CD4-positive, alpha-beta T cell treated with Interleukin-4 for 1 hour (primary cell): ENCODE results near the gene FLRT1.

ENCODE experiments used
- DNase-seq, 2 donors: peaks; one replicate each; pipeline ENCODE4 v3.0.0-alpha.2; 2020 to 2022

Gene FLRT1, protein sequence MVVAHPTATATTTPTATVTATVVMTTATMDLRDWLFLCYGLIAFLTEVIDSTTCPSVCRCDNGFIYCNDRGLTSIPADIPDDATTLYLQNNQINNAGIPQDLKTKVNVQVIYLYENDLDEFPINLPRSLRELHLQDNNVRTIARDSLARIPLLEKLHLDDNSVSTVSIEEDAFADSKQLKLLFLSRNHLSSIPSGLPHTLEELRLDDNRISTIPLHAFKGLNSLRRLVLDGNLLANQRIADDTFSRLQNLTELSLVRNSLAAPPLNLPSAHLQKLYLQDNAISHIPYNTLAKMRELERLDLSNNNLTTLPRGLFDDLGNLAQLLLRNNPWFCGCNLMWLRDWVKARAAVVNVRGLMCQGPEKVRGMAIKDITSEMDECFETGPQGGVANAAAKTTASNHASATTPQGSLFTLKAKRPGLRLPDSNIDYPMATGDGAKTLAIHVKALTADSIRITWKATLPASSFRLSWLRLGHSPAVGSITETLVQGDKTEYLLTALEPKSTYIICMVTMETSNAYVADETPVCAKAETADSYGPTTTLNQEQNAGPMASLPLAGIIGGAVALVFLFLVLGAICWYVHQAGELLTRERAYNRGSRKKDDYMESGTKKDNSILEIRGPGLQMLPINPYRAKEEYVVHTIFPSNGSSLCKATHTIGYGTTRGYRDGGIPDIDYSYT

DNA sequence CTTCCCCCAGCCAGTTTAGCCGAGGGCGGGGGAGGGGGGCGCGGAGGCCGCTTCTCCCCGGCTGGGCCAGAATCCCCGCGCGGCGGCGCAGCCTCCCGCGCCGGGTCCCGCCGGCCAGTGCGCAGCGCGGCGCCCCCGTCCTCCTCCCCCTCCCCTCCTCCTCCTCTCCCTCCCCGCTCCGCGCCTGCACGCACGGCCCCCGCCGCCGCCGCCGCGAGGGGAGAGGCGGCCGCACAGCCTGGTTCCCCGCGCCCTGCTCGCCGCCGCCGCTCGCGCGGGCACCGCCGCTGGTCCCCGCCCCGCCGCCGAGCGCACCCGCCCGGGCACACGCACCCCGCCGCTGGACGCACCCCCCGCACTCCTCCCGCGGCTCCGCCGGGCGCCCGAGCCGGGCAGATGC lies at the start of gene FLRT1:
TSS of gene FLRT1 (plus strand) at position 356 of the 400 bp plus-strand sequence. CDS start 80,337 bp downstream, outside the sequence.
- DNase-seq: no peak

DNA sequence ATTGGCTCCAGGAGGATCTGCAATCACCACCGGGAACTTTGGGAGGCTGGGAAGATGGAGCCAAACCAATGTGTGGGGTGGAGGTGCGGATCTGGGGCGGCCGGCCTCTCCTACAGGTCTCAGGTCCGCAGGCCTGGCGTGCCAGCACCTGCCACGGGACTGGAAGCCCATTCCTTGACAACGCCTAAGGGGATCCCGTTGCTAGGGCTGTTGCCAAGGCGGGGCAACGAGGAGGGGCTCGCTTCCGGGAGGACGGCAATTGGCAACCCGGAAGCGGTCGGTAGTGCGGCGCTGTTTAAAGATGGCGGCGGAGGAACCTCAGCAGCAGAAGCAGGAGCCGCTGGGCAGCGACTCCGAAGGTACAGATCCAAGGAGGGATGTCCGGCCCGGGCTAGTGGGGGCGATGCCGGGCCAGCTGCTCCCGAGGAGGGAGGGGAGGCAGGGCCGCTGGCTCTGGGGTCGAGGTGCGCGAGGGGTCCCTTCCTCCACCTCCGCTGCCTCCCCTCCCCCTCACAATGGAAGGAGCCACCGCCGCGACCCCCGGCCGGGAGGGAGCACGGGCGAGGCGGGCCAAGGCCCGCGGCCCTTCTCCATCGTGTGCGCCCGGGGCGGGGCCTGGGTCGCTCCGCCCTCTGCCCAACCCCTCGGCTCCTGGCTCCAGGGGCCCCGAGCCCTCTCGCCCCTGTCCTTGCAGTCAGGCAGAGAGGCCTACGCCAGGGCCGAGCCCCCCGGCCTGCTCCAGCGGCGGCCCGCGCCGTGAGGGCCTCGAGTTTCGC lies 49.4 kb upstream of the FLRT1 start, which contains the start of gene OTUB1:
TSS of gene OTUB1 (plus strand) at position 283 of the 776 bp plus-strand sequence. CDS start at position 302, 19 bp downstream.
- peak; percentile 87 to 88 for DNase-seq

DNA sequence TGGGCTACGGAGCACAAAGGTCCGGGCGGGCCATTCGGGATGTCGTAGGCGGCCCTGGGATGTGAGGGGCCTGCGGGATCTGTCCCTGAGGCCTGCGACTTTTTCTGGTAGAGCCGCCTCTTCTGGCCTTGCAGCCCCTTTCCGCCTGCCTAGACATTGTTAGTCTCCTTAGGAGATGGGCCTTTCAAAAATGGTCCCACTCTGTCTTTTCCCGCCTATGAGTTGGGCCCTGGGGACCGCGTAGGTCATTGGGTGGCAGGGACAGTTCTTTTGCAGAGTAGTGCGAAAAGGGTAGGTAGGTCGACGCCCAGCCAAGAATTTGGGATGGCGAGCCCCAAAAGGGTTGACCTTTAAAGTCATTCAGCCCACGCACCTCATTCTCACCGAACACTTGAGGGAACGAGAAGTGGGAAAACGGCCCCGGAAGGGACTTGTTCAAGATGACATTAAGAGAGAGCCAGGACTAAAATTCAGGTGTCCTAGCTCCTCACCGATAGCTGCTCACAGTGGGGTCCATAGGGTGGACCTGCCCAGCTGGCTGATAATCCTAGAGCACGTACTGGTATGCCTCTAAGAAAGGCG lies 48.7 kb upstream of the FLRT1 start:
- no peak for DNase-seq

DNA sequence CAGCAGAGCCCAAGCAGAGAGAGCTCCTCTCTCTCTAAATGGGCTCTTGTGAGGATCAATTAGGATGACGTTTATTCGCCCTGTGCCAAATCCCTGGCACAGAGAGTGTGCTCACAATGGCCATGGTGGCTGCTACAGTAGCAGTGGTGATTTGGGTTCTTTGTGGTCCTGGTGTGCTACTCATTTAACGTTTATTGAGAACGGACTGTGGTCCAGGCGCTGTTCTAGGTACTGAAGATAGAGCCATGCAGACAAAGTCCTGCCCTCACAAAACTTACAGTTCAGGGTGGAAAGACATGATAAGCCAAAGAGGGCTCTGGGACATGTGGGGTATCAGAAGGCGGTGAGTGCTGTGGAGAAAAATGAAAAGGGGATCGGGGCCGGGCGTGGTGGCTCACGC lies 44.2 kb upstream of the FLRT1 start:
- DNase-seq: no peak

DNA sequence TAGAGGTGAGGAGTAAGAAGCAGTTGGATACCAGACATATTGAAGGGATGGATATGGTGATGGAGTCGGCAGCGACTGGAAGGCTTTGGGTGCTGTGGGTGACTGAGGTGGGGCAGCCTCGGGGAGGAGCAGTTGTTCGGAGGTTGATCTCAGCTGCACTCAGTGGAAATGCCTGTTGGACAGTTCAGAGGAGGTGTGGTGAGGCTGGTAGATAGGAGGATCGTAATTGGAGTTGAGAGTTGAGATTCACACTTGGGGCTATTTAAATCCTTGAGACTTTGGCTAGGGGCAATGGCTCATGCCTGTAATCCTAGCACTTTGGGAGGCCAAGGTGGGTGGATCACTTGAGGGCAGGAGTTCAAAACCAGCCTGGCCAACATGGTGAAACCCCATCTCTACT lies 42.6 kb upstream of the FLRT1 start:
- DNase-seq: no peak

DNA sequence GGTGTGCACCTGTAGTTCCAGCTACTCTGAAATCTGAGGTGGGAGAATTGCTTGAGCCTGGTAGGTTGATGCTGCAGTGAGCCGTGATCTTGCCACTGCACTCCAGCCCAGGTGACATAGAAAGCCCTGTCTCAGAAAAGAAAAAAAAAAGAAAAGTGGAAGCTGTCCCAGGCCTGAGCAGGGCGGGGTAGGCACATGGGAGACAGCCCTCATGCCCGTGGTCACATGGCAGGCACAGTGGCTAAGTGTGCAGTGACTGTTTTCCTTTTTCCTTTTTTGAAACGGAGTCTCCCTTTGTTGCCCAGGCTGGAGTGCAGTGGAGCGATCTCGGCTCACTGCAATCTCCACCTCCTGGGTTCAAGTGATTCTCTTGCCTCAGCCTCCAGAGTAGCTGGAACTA lies 41.7 kb upstream of the FLRT1 start:
- no peak for DNase-seq

DNA sequence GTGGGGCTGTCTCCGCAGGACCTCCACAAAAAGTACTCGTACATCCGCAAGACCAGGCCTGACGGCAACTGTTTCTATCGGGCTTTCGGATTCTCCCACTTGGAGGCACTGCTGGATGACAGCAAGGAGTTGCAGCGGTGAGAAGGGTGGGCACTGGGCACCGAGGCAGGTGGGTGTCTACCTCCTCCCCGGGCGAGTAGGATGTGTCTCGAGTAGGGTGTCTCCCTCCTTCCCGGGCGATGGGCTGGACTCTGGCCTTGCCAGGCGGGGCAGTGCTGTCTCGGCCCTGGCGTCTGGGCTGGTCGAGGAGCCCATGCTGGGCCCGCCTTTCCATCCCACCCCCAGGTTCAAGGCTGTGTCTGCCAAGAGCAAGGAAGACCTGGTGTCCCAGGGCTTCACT lies 39.2 kb upstream of the FLRT1 start:
- DNase-seq: no peak

DNA sequence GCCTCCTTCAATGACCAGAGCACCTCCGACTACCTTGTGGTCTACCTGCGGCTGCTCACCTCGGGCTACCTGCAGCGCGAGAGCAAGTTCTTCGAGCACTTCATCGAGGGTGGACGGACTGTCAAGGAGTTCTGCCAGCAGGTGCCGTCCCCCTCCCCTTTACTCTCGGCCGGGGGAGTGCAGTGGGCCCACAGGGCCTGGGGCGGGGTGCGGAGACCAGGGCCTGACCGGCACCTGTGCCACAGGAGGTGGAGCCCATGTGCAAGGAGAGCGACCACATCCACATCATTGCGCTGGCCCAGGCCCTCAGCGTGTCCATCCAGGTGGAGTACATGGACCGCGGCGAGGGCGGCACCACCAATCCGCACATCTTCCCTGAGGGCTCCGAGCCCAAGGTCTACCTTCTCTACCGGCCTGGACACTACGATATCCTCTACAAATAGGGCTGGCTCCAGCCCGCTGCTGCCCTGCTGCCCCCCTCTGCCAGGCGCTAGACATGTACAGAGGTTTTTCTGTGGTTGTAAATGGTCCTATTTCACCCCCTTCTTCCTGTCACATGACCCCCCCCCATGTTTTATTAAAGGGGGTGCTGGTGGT lies 38.5 kb upstream of the FLRT1 start:
- DNase-seq: no peak

DNA sequence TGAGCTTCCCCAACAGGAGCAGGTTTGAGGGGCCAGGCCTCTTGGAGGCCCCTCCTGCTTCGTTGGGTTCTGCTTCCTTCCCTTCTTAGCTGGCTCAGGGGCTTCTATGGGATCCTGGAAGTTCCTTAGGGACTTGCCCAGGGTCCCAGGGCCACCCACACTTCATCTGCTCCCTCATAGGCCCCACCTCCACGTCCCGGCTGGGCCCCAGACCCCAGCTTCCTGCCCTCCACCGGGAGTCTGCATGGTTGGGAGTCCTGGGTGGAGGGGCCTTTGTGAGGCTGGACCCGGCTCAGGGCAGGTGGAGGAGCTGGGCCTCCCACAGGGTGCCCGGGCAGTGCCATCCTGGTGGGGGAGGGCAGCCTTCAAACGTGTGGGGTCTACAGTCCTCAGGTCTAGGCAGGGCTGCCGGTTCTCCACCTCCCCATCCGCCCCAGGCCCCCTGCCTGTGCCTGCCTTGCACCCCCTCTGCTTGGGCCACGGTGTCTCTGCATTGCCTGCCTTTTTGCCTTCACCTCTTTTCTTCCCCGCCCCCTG lies 37.9 kb upstream of the FLRT1 start:
- DNase-seq: no peak

DNA sequence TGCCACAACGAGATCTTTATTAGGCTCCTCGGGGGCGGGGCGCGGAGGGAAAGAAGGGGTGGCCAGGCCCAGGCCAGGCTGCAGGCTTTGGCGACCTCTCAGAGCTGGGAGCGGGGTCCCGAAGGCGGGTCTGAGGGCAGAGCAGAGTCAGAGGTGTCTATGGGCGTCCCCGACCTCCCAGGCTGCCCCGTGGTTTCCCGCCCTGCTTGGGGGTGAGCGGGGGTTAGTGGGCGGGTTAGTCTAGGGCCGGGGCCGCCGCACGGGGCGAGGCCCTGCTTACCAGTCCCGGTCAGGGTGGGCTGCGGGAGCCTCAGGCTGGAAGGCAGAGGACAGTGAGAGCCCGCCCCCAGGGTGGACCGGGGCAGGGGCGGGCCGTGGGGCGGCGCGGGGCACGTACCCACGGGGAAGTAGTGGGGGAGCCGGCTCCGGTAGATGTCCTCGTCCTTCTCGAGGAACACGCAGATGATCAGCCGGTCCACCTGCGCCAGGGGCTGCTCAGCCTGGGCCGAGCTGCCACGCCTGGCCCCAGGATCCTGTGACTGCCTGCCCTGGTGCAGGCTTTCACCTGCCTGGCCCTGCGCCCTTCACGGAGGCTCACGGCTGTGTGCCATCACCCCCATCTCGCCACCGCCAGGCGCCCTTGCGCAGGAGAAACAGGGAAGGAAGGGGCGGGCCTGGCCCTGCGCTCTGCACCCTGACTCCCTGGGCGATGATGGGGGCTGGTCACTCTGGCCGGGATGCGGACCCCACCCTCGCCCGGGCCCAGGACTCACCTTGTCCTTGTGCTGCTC lies 37.0 kb upstream of the FLRT1 start:
- DNase-seq: no peak

DNA sequence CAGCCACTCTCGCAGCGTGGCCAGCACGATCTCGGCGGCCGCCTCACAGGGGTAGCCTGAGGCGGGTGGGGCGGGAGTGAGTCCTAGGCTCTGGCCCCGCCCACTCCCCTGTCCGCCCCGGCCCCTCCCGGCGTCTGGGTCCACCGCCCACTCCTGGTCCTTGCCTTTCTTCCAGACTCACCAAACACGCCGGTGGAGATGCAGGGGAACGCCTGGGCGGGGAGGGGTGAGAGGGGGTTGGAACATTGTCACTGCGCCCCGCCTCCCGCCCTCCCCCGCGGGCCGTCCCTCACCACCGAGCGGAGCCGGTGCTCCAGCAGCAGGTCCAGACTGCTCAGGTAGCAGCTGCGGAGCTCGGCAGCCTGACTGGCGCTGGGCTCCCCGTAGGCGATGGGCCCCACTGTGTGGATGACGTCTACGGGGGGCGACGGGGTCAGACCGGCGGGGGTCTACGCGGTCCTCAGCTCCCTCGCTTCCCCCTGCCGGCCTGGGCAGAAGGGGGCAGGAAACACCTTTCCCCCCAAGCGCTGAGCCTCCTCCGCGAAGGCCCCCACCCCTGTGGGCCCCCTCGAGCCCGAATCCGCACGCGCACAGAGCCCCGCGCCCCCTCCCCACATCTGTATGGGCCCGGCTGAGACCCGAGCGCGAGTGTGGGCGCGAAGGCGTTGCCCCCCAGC lies 36.2 kb upstream of the FLRT1 start:
- DNase-seq: peak; percentile 49 to 65

DNA sequence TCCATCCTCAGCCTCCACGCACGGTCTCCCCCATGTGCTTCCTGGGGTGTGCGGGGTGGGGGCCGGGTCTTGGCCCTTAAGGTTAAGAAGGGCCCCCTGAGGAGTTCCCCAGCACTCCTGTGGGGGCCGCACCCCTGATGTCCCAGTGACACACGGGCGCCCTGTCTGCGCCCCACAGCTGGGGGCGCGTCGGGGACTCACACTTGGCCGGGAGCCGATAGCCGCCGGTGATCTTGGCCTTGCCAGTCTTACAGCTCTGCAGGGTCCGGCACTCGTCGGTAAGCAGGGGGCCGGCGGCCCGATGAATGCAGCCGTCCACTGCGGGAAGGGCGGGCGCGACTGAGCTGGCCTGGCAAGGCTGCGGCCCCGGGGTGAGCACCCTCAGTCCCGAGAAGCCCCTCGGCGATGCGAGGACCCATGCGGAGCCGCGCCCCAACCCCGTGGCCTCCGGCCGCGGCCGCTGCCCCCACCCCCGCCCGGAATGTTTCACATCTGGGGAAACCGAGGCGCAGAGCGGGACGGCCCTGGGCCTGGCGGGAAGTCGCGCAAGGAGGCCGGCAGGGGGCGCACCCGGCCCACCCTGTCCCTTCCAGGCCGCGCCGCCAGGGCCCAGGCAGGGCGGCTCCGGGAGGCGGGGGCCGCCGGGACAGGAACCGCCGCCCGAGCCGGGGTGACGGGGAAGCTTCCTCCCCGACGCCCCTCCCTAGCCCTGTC lies 35.5 kb upstream of the FLRT1 start:
- DNase-seq: peak; percentile 72 to 75

DNA sequence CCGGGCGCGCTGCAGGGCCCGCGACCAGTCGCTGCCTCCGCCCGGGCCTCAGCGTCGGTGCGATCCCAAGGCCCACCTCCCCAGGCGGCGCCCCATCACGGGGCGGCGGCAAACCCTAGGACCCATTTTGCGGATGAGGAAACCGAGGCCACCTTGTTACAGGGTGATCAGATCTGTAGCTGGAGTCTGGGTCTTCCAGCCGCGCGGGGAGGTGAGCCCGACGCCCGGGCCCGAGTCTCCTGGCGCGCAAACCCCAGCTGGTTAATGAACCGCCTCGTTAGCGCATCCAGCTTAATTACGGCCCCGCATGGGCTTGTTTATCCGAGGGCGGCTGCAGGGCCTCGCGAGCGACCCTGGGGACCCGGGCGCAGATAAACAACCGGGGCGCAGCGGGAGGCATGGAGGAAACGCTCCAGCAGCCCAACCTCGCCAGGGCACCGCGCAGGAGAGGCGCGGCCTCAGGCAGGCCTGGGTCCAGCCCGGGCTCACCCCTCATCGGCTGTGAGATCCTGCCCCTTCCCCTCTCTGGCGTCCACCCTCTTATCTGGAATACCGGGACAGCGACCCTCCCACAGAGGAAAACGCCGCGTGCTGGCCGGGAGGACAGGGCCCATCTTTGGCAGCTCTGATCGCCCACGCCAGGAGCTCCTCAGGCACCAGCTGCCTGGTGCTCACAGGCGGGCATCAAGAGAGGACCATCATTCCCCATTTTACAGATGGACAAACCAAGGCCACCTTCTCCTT lies 34.8 kb upstream of the FLRT1 start:
- no peak for DNase-seq

DNA sequence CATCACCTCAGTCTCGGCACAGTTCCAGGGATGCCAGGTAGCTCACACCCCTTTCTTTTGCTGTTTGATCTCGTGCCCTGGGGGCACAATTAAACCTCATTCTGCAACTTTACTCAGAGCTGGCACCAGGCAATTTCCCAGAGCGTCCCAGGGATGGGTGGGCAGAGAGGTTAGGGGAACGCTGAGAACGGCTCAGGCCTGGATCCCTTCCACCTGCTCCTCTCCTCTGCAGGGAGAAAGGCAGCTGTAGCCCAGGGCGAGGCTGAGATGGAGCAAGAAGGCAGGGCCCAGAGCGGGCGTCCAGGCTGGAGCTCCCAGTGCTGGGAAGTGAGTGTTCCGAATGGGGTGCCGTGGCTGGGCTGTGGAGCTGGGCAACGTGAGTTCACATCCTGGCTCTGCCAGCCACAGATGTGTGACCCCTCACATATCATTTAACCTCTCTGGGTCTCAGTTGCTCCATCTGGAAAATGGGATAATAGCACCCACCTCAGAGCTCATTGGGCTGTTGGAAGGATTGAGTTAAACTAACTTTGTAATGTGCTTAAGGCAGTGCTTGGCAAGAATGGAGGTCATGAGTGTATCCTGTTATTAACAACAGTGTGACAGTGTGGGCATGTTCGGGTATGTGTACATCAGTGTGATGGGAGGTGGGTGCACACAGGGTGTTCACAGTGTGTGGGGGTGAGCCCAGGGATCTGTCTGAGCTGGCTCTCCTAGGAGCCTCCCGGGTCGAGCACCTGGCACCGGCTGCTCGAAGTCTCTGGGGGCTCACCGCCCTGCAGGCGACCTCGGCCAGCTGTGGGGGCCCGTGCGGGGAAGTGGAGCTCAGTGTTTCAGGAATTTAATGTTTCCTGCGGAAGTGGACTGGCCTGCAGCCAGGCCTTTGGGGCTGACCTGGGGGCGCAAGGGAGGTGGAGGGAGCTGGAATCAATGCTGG lies 34.0 kb upstream of the FLRT1 start:
- DNase-seq: no peak

DNA sequence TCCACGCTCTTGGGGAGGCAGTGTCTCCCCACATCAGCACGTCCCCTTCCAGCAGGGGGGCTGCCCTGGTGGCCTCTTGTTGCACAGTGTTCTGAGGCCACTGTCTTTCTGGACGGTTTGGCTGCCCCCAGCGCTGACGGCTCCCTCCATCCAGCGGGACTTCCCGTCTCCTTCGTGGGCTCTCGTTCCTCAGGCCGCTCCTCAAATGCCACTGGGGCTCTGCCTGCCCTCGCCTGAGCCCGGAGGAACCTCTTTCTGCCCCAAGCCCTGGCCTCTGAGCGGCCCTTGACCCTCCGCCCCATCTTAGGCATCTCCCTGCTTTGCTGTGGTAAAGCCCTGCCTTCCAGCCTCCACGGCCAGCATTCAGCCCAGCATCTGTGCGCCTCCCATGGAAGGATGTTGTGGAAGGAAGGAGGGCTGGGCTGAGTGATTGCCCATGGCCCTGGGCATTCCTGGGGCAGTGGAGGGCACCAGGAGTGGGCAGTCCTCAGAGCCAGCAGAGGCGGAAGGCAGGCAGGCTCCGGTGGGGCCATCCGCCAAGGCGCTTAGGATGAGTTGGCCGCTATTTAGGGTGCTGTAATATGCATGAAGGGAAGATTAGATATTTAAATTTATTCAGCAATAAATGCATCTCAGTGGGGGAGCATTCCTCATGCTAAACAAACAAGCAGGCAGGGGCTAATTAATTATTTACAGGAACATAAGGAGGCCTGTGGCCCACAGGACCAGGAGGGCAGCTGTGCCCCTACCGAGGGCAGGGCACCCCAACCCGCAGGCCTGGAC lies 31.7 kb upstream of the FLRT1 start:
- no peak for DNase-seq

DNA sequence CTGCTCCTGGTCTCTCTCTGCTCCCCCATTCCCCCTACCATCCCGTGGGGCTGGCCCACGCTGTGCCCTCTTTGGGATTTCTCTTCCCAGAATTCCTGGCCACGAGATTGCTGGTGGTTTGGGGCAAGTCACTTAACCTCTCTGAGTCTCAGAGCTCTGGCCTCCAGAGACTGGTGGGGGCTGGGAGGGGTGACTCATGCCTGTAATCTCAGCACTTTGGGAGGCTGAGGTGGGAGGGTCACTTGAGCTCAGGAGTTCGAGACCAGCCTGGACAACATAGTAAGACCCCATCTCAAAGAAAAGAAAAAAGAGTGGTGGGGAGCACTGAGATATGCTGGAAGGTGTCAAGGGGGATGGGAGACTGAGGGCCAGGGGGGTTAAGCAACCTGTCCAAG lies 31.1 kb upstream of the FLRT1 start:
- no peak for DNase-seq

DNA sequence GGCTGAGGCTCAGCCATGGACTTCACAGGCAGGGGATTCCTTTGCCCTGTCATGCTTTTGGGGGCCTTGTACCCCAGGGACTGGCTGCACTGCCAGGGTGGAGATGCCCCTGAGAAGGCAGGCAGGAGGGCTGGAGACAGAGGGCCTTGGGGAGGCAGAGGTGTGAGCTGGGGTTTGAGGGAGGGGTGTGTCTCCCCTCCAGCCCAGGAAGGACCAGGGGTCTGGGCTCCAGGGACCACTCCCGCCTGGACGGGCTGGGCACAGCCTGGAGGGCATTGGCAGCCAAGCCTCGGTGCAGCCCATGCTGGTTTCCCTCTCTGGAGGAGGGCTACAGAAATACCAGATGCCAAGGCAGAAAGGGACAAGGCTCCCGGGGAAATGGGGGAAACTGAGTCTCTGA lies 30.0 kb upstream of the FLRT1 start:
- DNase-seq: no peak

DNA sequence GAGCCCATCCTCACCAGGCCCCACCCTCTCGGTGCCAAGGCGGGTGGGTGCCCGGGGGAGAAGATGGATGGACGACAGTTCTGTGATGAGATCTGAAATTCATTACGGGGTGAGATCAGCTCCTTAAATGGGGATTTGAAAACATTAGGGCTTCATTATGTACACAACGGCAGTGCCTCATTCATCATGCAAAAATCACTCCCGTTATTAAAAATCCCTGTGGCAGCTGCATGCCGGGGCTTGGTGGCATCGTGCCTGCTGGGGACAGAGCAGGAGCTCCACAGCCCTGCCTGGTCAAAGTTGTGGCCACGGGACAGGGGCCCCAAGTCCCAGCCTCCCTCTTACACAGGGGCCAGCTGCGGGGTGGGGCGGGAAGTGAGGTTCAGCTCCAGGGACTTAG lies 29.3 kb upstream of the FLRT1 start:
- DNase-seq: no peak
